Keratinocyte (primary cell): ENCODE data around the gene KCNJ6. TPM values are rescaled to one million over a fixed set of nuclear protein-coding genes. Genes with fewer than 3 reads are reported as not detected.

ENCODE experiments used
- DNase-seq: peaks from one replicate; pipeline ENCODE4 v3.0.0-alpha.2; 2011; ENCODE audit warnings: low read depth, missing footprints, low spot score
- FAIRE-seq: peaks from 2 replicates; lab custom pipeline; 2011; peaks lifted over from hg19 to GRCh38; lab: Jason Lieb, UNC
- H2AFZ ChIP-seq: 2 replicates; pipeline ENCODE4 v1.6.0; 2012; ENCODE audit warnings: low read length, control low read depth, inconsistent platforms; ENCODE audit not compliant: control insufficient read depth
- H3K27ac ChIP-seq: 2 replicates; pipeline ENCODE4 v1.5.1; 2011; ENCODE audit warnings: low read length; ENCODE audit not compliant: control insufficient read depth, insufficient read depth
- H3K27me3 ChIP-seq: 3 replicates; pipeline ENCODE4 v1.6.0; 2011; ENCODE audit warnings: low read length; ENCODE audit not compliant: control insufficient read depth, insufficient read depth; ENCODE audit errors: extremely low read depth
- H3K36me3 ChIP-seq, 2 experiments: 2 replicates in 1 of 2; 3 replicates in 1 of 2; pipeline ENCODE4 v1.5.1; 2011; ENCODE audit warnings: low read length in 2 of 2, mild to moderate bottlenecking in 1 of 2; ENCODE audit not compliant: control insufficient read depth in 2 of 2, insufficient read depth in 2 of 2; ENCODE audit errors: extremely low read depth in 1 of 2
- H3K4me1 ChIP-seq: 3 replicates; pipeline ENCODE4 v1.5.1; 2011; ENCODE audit warnings: low read length; ENCODE audit not compliant: control insufficient read depth, insufficient read depth; ENCODE audit errors: extremely low read depth
- H3K4me2 ChIP-seq: 3 replicates; pipeline ENCODE4 v1.6.0; 2011; ENCODE audit warnings: low read depth, low read length; ENCODE audit not compliant: control insufficient read depth, insufficient read depth; ENCODE audit errors: extremely low read depth
- H3K4me3 ChIP-seq, 3 experiments: fragments of 200-600 bp in 1 of 3; sonication (generic) in 1 of 3; 2 replicates in 2 of 3; 3 replicates in 1 of 3; pipeline ENCODE4 v1.5.1; 2011 to 2016; ENCODE audit warnings: low read length in 3 of 3, mild to moderate bottlenecking in 3 of 3, control low read depth in 2 of 3, inconsistent platforms in 1 of 3, low read depth in 1 of 3, mixed read lengths in 1 of 3, mixed run types in 1 of 3, moderate library complexity in 1 of 3; ENCODE audit not compliant: control insufficient read depth in 2 of 3, insufficient read depth in 2 of 3; ENCODE audit errors: extremely low read depth in 1 of 3
- H3K79me2 ChIP-seq: 2 replicates; pipeline ENCODE4 v1.6.0; 2012; ENCODE audit warnings: low read length; ENCODE audit not compliant: control insufficient read depth, insufficient read depth
- H3K9ac ChIP-seq: 3 replicates; pipeline ENCODE4 v1.6.0; 2011; ENCODE audit warnings: low read length; ENCODE audit not compliant: control insufficient read depth, insufficient read depth; ENCODE audit errors: extremely low read depth
- H3K9me1 ChIP-seq: 3 replicates; pipeline ENCODE4 v1.6.0; 2011; ENCODE audit warnings: low read length; ENCODE audit not compliant: control insufficient read depth, insufficient read depth; ENCODE audit errors: extremely low read depth
- H3K9me3 ChIP-seq: 2 replicates; pipeline ENCODE4 v1.5.1; 2012; ENCODE audit warnings: low read depth, low read length; ENCODE audit not compliant: control insufficient read depth
- H4K20me1 ChIP-seq: 3 replicates; pipeline ENCODE4 v1.6.0; 2011; ENCODE audit warnings: low read length; ENCODE audit not compliant: control insufficient read depth, insufficient read depth; ENCODE audit errors: extremely low read depth
- CTCF ChIP-seq, 3 experiments: IDR thresholded peaks in 1 of 3; conservative IDR thresholded peaks in 1 of 3; optimal IDR thresholded peaks in 1 of 3; 2 replicates in 2 of 3; 3 replicates in 1 of 3; pipeline versions ENCODE3 to v1.5.1; 2011; ENCODE audit warnings: low read length in 3 of 3, mild to moderate bottlenecking in 3 of 3, moderate library complexity in 2 of 3, control low read depth in 1 of 3, inconsistent platforms in 1 of 3; ENCODE audit not compliant: insufficient read depth in 2 of 3; ENCODE audit errors: extremely low read depth in 1 of 3
- EZH2 ChIP-seq: IDR thresholded peaks from one replicate; pipeline ENCODE4 v1.6.1; 2012; ENCODE audit warnings: inconsistent platforms, mild to moderate bottlenecking, low read length, moderate library complexity
- dilution Hi-C: fragments of 300-500 bp; cut with MboI; formaldehyde crosslinking; loops from one replicate; pipeline ENCODE4 v1.7.0; 2020; ENCODE audit warnings: low sequenced_read_pairs; ENCODE audit not compliant: extremely low pct_ligation_motif_present
- polyA plus RNA-seq, 5 experiments: library from polyadenylated mRNA; depleted of rRNA in 3 of 5; stranded (reverse) in 3 of 5; stranded (forward) in 1 of 5; unstranded in 1 of 5; fragments of >200 nt; gene quantifications; 1 replicate in 1 of 5; 2 replicates in 3 of 5; 3 replicates in 1 of 5; pipeline versions ENCODE4 v1.2.1 to v1.2.3, GENCODE V29; 2011 to 2012; ENCODE audit warnings: missing spikeins in 2 of 5, low read depth in 1 of 5, low replicate concordance in 1 of 5

KCNJ6 gene
- polyA plus RNA-seq, 1 donor (not counting 4 experiments of a cell fraction or from before 2014, with no cell fraction given): not detected

GRCh38 chr21:37702241-37702640 lies 214.0 kb downstream of the KCNJ6 start:
- H3K4me1 ChIP-seq: no peaks in the 10 kb centered on the region
- FAIRE-seq: no peak
- dilution Hi-C loops: loop anchor here (25.0 kb wide), 1 partner anchor 210 kb away; the partner anchor contains the start of gene KCNJ6

GRCh38 chr21:37700641-37701202 lies 215.5 kb downstream of the KCNJ6 start:
- H3K79me2 ChIP-seq: no peaks in the 10 kb centered on the region
- no peak overlapping the region for H2AFZ ChIP-seq
- peak; percentile 83 for FAIRE-seq
- H3K9ac ChIP-seq: no peak overlapping the region
- H3K4me2 ChIP-seq: no peak overlapping the region
- dilution Hi-C loops: loop anchor here (25.0 kb wide), 1 partner anchor 212 kb away; the partner anchor contains the start of gene KCNJ6
- no peaks in the 10 kb centered on the region for H3K9me3 ChIP-seq
- no peaks in the 10 kb centered on the region for H3K36me3 ChIP-seq
- peak; percentile 26 for DNase-seq
- no peaks in the 10 kb centered on the region for H3K4me1 ChIP-seq
- no peaks in the 10 kb centered on the region for H4K20me1 ChIP-seq
- TF ChIP-seq EZH2: no peak
- peak; percentile 79 to 83 (median 80) for TF ChIP-seq CTCF (optimal IDR thresholded peaks at IDR 0.05 in 1 of 3, IDR thresholded peaks at IDR 0.05 in 1 of 3, conservative IDR thresholded peaks at IDR 0.05 in 1 of 3; ENCODE audit: extremely low read depth in 1 of 3, insufficient read depth in 2 of 3, low read length in 3 of 3)
- peaks cover 4% of the 10 kb centered on the region for H3K27me3 ChIP-seq
- no peaks in the 10 kb centered on the region for H3K9me1 ChIP-seq
- no peak overlapping the region for H3K27ac ChIP-seq
- H3K4me3 ChIP-seq: no peak overlapping the region

More at GRCh38 chr21:37702241-37702640, 214.0 kb downstream of the KCNJ6 start:
- Histone ChIP-seq H4K20me1 (no peaks in the 10 kb centered on the region), H3K4me2 (no peak overlapping the region), H3K36me3 (no peaks in the 10 kb centered on the region), H3K27me3 (peaks cover 4% of the 10 kb centered on the region), H2AFZ (no peak overlapping the region), H3K9ac (no peak overlapping the region), H3K9me3 (no peaks in the 10 kb centered on the region), H3K4me3 (no peak overlapping the region), H3K79me2 (no peaks in the 10 kb centered on the region), H3K27ac (no peak overlapping the region), H3K9me1 (no peaks in the 10 kb centered on the region)
- DNase-seq: no peak
- TF ChIP-seq EZH2: no peak
- TF ChIP-seq CTCF (optimal IDR thresholded peaks at IDR 0.05 in 1 of 3, IDR thresholded peaks at IDR 0.05 in 1 of 3, conservative IDR thresholded peaks at IDR 0.05 in 1 of 3; ENCODE audit: extremely low read depth in 1 of 3, insufficient read depth in 2 of 3, low read length in 3 of 3): no peak
